Fibroblast of villous mesenchyme (primary cell): Measurements from ENCODE around the gene DLX5. TPM values are rescaled to one million over a fixed set of nuclear protein-coding genes. Genes with fewer than 3 reads are reported as not detected.

Experiments
- DNase-seq: peaks from one replicate; pipeline ENCODE4 v3.0.0-alpha.2; 2010; ENCODE audit warnings: low read depth
- H3K4me3 ChIP-seq: 2 replicates; pipeline ENCODE4 v1.5.1; 2011; ENCODE audit warnings: low read depth, mild to moderate bottlenecking, low read length
- total RNA-seq: library from RNA; depleted of rRNA; stranded (reverse); fragments of >200 nt; gene quantifications from 2 replicates; pipeline ENCODE4 v1.2.3, GENCODE V29; 2012
- TF ChIP-seq, protein P1 (sequence below): IDR thresholded peaks from 2 replicates; pipeline ENCODE4 v1.5.1; 2012; ENCODE audit warnings: low read depth, mild to moderate bottlenecking, low read length; ENCODE audit not compliant: insufficient read depth

DLX5 gene
- total RNA-seq, 1 donor = not detected

DNA sequence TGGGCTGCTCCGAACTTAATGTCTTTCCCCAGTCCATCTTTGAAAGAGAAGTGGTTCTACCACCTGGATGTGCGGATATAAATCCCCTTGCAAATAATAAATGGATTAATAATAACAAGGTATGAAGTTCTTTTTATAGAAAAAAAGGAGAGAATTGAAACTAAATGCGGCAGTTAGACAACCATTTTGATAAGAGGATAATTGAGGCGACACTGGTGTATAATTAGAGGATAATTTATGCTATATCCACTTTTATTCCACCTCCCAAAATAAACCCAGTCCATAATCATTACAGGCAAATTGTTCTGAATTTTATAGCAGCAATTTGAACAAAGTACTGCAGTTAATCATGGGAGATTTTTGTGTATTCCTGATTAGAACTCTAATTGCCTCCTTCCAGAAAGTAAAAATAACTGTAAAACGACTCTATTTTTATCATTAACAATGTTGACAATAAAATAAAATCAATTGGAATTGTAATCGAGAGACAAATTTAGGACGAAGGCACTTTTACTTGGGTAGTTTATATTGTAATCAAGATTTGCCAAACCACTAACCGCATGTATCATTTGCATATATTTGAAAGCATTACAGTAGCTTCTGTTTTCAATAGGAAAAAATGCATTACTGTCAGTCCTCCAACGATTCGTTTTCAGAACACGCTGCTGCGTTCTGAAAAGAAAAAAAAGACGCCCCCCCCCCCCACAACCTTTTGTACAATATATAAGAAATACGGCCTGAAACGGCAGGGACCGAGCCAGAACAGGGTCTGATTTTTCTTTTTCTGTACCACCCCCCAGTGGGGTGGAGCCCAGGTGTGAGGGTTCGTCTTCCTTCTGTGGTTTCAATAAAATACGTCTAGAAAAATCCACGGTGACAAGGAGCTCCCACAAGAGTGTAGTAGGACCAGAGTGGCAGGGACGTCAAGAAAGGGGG, 20.1 kb downstream of the DLX5 start:
- TF ChIP-seq, protein P1, sequence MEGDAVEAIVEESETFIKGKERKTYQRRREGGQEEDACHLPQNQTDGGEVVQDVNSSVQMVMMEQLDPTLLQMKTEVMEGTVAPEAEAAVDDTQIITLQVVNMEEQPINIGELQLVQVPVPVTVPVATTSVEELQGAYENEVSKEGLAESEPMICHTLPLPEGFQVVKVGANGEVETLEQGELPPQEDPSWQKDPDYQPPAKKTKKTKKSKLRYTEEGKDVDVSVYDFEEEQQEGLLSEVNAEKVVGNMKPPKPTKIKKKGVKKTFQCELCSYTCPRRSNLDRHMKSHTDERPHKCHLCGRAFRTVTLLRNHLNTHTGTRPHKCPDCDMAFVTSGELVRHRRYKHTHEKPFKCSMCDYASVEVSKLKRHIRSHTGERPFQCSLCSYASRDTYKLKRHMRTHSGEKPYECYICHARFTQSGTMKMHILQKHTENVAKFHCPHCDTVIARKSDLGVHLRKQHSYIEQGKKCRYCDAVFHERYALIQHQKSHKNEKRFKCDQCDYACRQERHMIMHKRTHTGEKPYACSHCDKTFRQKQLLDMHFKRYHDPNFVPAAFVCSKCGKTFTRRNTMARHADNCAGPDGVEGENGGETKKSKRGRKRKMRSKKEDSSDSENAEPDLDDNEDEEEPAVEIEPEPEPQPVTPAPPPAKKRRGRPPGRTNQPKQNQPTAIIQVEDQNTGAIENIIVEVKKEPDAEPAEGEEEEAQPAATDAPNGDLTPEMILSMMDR = no peak
- no peak for DNase-seq
- no peak overlapping the region for H3K4me3 ChIP-seq

DNA sequence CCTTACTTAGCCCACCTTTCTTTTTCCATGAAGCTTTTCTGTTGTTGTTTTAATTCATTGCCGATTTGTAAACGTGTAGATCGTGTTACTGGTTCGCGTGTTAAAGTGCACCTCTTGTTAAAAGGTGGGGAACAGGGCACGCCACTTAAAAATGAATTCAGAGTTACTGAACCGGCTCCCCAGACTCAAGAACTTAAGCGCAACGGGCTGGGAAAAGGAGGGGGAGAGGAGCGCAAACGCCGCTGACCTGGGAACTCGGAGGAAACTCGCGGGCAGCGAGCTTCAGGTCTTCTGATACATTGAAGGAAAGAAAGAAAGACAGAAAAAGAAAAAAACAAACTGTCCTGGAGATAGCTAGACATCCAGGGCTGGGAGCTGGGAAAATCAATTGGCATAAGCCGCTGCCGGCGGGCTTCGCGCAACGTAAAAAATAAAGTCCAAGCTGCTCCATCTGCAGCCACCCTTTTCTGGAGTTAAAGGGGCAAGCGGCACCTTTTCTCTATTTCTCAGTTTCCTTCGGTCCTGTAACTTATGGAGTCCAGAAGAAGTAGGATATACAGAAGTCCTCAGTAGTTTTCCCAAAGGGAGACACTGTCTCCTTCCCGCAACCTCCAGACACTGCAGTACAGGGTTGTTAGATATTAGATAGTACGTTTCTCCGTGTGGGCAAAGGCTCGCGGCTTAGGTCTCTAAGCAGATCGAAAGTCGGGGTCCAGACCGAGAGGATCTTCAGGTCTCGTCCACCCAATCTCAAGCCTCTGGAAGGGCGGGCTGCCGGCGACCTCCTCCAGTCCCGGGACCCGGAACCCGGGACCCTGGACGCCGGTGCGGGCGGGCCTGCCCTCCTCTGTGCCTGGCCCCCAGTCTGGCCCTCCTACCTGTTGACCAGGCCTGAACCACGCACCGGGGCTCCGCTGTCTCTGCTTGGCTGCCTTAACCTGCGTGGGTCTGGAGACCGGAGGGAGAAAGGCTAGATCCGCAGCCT, 21.1 kb downstream of the DLX5 start:
- no peak overlapping the region for H3K4me3 ChIP-seq
- no peak for DNase-seq
- TF ChIP-seq, protein P1 = no peak

DNA sequence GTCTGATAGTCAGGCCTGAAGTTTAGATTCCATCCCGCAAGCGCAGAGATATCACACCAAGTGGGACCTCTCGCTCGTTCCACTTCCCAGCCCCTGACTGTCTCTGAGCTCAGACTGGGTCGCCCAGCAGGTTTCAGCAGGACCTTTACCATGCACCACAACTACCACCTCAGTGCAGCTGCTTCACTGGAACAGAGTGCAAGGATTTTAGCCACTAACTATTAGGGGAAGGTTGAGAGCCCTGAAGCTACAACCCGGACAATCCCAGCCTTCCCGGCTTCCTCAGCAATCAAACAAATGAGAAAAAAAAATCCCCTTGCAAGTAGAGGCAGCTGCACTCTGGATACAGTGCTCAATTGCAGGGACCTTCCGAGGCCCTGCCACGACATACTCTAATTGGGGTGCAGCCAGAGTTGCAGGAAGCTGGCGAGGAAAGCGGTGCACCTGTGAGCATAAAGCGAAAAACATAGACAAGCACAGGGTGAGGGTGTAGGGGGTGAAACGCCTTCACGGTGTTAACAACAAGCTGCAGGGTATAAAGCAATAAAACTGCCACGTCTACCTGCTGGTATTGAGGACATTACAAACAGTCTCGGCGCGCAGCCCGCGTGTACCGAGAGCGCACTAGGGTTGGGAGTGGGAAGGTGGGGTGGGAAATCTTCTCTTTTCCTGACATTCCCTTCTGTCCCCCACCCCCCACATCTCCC, 21.9 kb downstream of the DLX5 start:
- no peak for DNase-seq
- H3K4me3 ChIP-seq = no peak overlapping the region
- TF ChIP-seq, protein P1 = no peak

DNA sequence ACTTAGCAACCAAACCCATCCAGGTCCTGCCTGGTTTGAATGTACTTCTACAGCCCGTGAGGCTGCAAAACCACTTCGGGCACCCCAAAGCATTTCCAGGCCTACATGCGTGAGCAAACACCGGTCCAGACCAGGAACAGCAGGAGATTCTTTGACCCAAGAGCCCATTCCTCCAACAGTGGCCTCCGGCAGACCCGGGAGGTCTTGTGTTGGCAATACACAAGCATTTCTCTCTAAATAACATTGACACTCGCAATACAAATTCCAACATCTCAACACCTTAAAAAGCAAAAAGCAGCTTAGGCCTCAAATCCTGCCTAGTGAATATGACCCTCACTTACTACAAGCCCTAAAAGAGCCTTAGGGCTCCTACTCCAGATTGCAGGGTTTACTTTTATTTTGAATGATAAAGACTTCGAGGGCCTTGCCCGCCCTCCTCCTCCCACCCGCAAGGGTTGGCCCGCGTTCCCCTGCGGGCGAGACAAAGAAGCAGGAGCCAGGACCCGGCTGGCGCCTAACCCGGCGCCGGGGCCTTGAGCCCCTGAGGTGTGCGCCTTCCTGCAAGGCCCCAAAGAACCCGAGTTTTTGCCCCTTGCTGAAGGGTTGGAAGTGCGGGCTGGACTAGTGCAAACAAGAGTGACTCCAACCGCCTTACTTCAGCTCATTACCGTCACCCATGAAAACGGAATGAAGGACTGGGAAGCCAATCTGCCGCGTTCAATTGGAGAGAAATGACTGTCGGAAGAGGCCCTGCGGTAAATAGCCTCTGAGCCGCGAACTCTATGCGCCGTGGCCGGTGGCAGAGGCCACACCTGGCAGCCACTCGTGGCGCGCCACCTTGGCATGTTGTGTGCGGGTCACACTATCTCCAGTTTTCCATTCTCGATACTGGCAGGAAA, 22.7 kb downstream of the DLX5 start:
- no peak for DNase-seq
- H3K4me3 ChIP-seq = no peak overlapping the region
- TF ChIP-seq, protein P1 = no peak

DNA sequence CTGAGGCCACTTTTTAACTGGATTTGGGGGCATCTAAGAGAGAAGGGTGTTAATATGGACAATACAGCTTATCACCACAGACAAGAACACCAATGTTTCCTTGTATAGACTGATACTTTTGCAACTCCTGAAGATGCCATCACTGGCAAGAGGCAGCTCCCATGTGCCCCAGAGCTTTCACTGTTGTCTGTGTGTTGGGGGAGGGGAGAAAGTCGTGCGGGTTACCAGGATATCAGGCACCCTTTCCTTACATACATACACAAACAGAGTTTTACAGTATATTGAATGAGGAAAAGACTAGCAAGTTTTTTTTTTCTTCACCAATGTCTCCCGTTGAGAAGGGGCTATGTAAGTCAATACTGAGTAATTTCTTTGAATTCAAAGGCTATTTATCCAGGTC, 23.4 kb downstream of the DLX5 start:
- H3K4me3 ChIP-seq = no peak overlapping the region
- no peak for DNase-seq
- TF ChIP-seq, protein P1 = no peak
